Activated T-cell treated with anti-CD3 and anti-CD28 coated beads for 24 hours (primary cell): ENCODE data around the gene DOK7.

Experiments
- DNase-seq: peaks from one replicate; pipeline ENCODE4 v3.0.0-alpha.2; 2020; ENCODE audit warnings: low read depth

The DOK7 gene

DNA sequence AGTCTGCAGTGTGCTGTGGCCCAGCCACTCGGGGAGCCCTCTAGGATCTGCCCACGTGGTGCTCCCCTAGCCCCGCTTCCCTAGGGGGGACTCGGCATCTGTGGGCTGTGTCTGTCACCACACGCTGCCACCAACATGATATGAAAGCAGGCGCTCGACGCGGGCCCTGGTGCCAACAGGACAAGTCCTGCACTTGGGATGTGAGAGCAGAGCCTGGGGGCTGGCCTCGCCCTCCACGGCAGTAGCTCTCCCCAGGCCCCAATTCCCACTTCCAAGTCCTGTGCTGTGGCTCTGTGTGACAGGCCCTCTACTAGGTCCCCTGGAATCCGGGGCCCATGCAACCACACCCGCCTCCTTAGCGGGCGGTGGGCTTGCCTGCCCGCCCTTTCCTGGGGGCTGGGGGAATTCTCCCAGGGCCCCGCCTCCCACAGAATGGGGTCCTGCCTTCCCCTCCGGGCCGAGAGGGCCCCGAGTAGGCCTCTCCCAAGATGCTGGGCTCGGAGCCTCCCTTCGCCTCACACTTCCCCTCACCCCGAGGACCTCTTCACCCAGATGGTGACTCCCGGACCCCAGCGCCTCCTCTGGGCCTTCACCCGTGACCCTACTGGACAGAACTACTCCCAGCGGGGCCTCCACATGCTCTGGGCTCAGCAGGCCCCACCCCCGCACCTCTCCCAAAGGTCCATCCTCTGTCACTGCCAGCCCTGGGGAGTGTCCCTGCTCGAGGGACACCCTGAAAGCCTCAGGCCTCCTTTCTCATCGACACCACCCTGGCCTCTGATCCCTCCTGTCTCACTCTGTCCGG lies 57.9 kb downstream of the DOK7 start:
- no peak for DNase-seq

DNA sequence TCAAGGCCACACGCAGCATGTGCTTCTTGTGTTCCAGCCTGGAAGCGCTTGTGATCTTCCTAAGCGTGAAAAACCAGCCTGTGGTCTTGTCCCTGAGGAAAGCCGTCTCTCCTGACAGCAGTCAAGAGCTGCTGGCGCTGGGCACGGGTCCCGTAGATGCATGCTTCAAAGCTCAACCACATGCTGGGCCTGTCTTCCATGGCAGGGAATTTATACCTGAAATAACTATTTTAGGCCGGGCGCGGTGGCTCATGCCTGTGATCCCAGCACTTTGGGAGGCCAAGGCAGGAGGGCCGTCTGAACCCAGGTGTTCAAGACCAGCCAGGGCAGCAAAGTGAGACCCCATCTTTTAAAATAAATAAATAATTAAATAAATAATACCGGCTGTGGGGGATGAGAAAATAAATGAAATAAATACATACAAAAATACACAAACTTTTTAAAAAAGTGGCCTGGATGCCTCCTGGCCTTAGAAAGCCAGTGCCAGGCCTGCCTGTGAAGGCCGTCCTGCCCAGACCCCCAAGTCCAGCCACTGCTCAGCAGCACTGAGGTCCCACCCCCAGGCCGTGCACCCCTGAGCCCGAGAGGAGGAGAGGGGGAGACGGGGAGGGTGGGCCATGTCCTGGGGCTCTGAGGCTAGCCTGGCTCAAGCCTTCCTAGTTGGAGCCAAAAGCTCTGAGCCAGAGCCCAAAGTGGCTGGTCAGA lies 58.7 kb downstream of the DOK7 start:
- DNase-seq = no peak

DNA sequence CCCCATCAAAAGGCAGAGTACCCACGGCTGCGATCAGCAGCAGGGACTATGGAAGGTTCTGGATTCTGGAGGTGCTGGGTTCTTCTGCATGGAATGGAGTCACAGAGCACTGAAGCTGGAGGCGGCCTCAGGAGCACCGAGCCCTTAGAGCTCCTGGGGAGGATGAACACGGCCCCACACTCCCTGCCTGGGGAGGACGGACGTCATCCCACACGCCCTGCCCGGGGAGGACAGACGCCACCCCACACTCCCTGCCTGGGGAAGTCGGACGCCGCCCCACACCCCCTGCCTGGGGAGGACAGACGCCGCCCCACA lies 59.2 kb downstream of the DOK7 start:
- no peak for DNase-seq

- no peak for DNase-seq
Measured at GRCh38 chr4:3522651-3523050, 59.5 kb downstream of the DOK7 start.

DNA sequence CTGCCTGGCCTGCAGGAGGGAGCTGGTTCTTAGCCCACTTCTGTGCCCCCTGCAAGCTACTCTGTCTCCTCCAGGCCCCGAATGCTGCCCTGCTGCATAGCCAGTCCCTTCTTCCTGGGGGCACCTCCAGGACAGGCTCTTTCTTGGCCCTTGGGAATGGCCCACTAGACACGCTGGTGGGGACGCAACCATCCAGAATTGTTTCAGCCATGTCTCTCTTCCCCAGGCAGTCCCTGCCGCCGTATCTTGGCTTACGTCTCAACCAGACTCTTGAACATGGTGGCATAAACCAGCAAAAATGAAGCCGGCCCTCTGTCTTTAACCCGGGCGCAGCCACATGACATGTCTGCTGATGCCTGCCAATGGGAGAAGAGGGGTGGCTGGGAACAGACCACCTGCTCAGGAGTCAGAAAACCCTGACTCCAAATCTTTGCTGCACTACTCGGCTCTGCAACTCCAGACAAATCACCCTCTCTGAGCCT lies 60.1 kb downstream of the DOK7 start:
- DNase-seq = no peak

DNA sequence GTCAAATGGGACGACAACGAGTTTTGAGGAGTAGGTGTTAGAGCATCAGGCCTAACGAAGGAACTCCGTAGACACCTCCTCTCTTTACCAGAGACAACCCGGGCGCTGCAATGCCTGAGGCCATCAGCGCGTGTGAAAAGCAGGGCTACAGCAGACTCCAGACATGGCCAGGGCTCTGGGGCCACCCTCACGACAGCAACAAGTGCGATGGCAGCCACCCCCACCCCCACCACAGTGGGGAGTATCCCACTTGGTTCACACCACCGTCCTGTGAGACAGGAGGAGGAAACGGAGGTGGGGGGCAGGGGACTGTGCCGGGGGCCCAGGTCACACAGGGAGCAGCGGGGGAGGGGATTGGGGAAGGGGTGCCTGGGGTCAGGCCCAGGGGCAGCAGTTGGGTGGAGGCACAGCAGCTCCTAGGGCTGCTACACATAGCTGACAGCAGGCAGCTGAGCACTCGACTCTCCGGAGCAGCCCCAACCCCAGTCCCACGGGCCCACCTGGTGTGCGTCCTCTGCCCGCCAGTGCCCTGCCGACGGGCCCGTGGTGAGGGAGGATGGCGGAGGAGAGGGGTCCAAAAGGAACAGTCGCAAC lies 60.6 kb downstream of the DOK7 start:
- no peak for DNase-seq

- DNase-seq = no peak
Measured at GRCh38 chr4:3524349-3524748, 61.2 kb downstream of the DOK7 start.

DNA sequence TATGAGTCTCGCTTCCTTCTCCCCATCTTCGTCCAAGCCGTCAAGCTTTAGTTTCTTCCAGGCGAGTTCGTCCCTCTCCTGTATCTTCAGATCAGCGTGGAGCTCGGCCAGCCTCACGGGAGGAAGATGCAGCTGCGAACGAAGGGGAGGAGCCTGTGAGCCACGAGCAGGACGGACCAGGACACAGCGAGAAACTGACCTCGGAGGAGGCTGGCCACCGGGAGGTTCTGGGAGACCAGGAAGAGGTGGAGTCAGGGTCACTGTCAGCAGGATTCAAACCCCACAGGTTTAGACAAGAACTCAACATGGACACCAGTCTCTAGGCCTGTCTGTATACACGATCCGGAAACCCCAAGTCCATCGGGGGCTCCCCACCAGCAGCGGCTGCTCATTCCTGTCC lies 61.8 kb downstream of the DOK7 start:
- no peak for DNase-seq

GRCh38 chr4:3525532-3526430 lies 62.7 kb downstream of the DOK7 start:
- DNase-seq = no peak

- DNase-seq = no peak
Measured at GRCh38 chr4:3526456-3526855, 63.4 kb downstream of the DOK7 start.

- no peak for DNase-seq
Measured at GRCh38 chr4:3527101-3527913, 64.2 kb downstream of the DOK7 start.

GRCh38 chr4:3527914-3528876 lies 65.1 kb downstream of the DOK7 start:
- DNase-seq = no peak

- no peak for DNase-seq
Measured at GRCh38 chr4:3529363-3529762, 66.3 kb downstream of the DOK7 start.

GRCh38 chr4:3530051-3530450 lies 66.9 kb downstream of the DOK7 start:
- DNase-seq = no peak

DNA sequence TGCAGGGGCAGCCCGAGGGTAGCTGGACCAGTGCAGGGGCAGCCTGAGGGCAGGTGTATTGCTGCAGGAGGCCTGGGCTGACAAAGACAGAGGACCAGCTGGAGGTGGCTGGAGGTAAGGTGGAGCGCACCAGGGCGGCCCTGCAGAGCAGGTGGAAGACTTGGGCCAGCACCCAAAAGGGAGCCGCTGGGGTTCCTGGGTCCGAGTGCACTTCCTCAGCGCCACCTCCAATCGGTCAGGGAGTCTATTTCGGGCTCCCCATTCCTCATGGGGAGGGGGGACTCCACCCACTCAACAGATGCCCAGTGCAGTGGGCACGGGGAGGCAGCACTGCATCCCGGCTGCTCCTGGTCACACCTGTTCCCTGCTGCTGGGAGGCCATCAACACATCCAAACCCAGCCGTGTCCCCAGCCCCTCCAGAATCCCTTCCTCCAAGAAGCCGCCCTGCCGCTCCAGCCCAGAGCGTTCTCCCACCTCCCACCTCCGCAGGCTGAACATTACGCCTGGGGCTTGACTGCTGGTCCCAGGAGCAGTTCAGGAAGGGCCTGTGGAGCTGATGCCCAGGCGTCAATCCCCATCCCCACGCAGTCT lies 67.7 kb downstream of the DOK7 start:
- no peak for DNase-seq

- DNase-seq = no peak
Measured at GRCh38 chr4:3531318-3531878, 68.3 kb downstream of the DOK7 start.

- peak; percentile 85 for DNase-seq
Measured at GRCh38 chr4:3531879-3532750, 69.0 kb downstream of the DOK7 start, which contains the start of gene LRPAP1. Gene LRPAP1 (minus strand): TSS chr4:3532422. CDS start chr4:3532412, 10 bp downstream.

DNA sequence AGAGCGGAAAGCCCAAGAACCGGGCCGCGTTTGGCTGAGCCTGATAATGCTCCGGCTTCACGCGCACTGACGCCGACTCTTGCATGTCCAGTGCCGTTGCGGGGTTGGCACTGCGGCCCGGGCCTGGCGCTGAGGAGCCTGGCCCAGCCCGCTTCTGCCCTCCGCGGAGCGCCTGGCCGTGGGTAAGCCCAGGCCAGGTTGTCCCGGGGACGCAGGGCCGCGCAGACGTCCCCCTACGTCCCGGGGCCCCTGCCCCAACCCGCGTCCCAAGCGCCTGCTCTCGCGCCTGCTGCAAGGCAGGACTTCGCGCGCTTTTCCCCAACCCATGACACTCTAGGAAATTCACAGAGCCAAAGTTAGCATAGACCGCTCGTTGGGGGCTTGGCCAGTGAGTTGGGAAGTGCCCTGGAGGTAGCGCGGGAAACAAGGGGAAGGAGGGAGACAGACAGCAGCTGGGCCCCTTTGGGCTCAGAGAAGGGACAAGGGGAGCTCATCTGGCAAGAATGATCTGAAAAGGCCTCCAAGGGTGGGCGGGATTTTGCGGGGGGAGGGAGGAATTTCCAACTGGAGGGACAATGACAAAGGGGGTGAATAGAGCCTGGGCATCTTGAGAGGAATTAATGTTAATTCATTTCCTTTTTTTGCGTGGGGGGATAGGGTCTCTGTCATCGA lies 69.8 kb downstream of the DOK7 start:
- no peak for DNase-seq
